Neutrophil (primary cell): Measurements from ENCODE around the gene CALN1.

Experiments
- H3K27ac ChIP-seq: fragments of 200-600 bp; sonication (generic); 2 replicates; pipeline ENCODE4 v1.5.1; 2016; ENCODE audit warnings: mild to moderate bottlenecking, moderate library complexity
- H3K27me3 ChIP-seq: fragments of 200-600 bp; sonication (generic); 2 replicates; pipeline ENCODE4 v1.6.0; 2016; ENCODE audit warnings: mild to moderate bottlenecking
- H3K36me3 ChIP-seq: fragments of 200-600 bp; sonication (generic); 2 replicates; pipeline ENCODE4 v1.5.1; 2017
- H3K4me1 ChIP-seq, 2 experiments: fragments of 200-600 bp in 1 of 2; sonication (generic) in 1 of 2; 1 replicate in 1 of 2; 2 replicates in 1 of 2; pipeline versions ENCODE4 v1.5.1 to v1.6.1; 2013 to 2016; ENCODE audit warnings: low read depth in 1 of 2, low read length in 1 of 2, mild to moderate bottlenecking in 1 of 2, moderate library complexity in 1 of 2; ENCODE audit not compliant: control insufficient read depth in 1 of 2, insufficient read depth in 1 of 2
- H3K4me3 ChIP-seq, 2 experiments: fragments of 200-600 bp in 1 of 2; sonication (generic) in 1 of 2; 1 replicate in 1 of 2; 2 replicates in 1 of 2; pipeline ENCODE4 v1.5.1; 2013 to 2016; ENCODE audit warnings: low read depth in 1 of 2, low read length in 1 of 2, mild to moderate bottlenecking in 1 of 2, moderate library complexity in 1 of 2
- H3K9me3 ChIP-seq: fragments of 200-600 bp; sonication (generic); 2 replicates; pipeline ENCODE4 v1.5.1; 2016
- CTCF ChIP-seq: fragments of 200-600 bp; sonication (generic); IDR thresholded peaks from 2 replicates; pipeline ENCODE4 v1.5.1; 2016; ENCODE audit warnings: antibody characterized with exemption

The CALN1 gene

GRCh38 chr7:72101444-72101843 is 310.7 kb downstream of the CALN1 start:
- H3K4me1 ChIP-seq: no peaks in the 10 kb centered on the region
- no peak for TF ChIP-seq CTCF
- no peaks in the 10 kb centered on the region for H3K9me3 ChIP-seq
- H3K27ac ChIP-seq: no peak overlapping the region
- H3K4me3 ChIP-seq: no peak overlapping the region
- H3K27me3 ChIP-seq: no peaks in the 10 kb centered on the region
- H3K36me3 ChIP-seq: no peaks in the 10 kb centered on the region

- no peak for TF ChIP-seq CTCF
- Histone ChIP-seq H3K27me3 (no peaks in the 10 kb centered on the region), H3K27ac (no peak overlapping the region), H3K36me3 (no peaks in the 10 kb centered on the region), H3K4me1 (no peaks in the 10 kb centered on the region), H3K9me3 (no peaks in the 10 kb centered on the region), H3K4me3 (no peak overlapping the region)
Measured at GRCh38 chr7:72099784-72100183, 312.4 kb downstream of the CALN1 start.

- Histone ChIP-seq H3K4me3 (no peak overlapping the region), H3K27ac (no peak overlapping the region)
Measured at GRCh38 chr7:72098807-72099580, 313.1 kb downstream of the CALN1 start.

DNA sequence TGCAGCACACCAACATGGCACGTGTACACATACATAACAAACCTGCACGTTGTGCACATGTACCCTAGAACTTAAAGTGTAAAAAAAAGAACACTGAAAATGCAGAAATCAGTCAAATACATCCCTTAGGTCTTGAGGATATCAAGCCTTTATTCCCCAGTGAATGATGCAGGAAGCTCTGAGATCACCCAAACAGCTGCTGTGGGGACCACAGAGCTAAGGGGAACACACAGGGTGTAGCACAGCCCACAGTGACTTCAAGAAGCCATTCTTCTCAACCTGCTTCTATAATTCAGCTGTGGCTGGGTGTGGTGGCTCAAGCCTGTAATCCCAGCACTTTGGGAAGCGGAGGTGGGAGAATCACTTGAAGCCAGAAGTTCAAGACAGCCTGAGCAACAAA is 314.9 kb downstream of the CALN1 start:
- Histone ChIP-seq H3K27ac (no peak overlapping the region), H3K9me3 (no peaks in the 10 kb centered on the region), H3K27me3 (no peaks in the 10 kb centered on the region), H3K4me1 (no peaks in the 10 kb centered on the region), H3K4me3 (no peak overlapping the region), H3K36me3 (no peaks in the 10 kb centered on the region)
- TF ChIP-seq CTCF: no peak

More at GRCh38 chr7:72098807-72099580, 313.1 kb downstream of the CALN1 start:
- no peaks in the 10 kb centered on the region for H3K27me3 ChIP-seq
- H3K36me3 ChIP-seq: no peaks in the 10 kb centered on the region
- no peaks in the 10 kb centered on the region for H3K4me1 ChIP-seq
- H3K9me3 ChIP-seq: no peaks in the 10 kb centered on the region
- TF ChIP-seq CTCF: no peak

- TF ChIP-seq CTCF: no peak
- no peak overlapping the region for H3K4me3 ChIP-seq
- no peaks in the 10 kb centered on the region for H3K9me3 ChIP-seq
- no peaks in the 10 kb centered on the region for H3K4me1 ChIP-seq
- no peak overlapping the region for H3K27ac ChIP-seq
- H3K27me3 ChIP-seq: no peaks in the 10 kb centered on the region
- no peaks in the 10 kb centered on the region for H3K36me3 ChIP-seq
Measured at GRCh38 chr7:72092769-72093168, 319.4 kb downstream of the CALN1 start.
